Measurements from ENCODE around the gene RNF130.
"Not testable (repeated sequence)": the region's sequence is repeated elsewhere in the genome, so short reads cannot be mapped to it uniquely, and the experiment has no call there.

The RNF130 gene

DNA sequence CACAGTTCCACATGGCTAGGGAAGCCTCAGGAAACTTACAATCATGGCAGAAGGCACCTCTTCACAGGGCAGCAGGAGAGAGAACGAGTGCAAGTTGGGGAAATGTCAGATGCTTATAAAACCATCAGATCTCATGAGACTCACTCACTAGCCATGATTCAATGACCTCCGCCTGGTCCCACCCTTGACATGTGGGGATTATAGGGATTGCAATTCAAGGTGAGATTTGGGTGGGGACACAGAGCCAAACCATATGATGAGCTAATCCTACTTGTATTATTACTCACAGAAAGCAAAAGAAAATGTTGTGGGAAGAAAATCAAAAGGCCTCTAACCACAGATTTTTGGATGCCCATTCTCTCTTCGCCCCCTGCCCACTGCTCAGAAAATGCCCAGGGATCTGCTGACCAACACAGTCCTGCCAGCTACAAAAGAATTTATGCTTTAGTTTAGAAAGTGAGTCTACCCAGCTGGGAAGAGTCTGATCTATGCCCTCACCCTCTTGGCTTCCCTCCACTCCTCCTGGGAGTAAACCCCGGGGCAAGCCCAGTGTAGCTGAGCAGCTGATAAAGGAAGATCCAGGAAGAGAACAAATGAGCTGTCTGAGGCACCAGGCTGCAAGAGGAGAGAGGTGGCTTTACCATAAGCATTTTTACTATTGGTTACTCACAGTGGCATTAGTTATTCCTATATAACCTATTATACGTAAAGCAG is 53.1 kb downstream of the RNF130 start:
- TF ChIP-seq, protein P1, sequence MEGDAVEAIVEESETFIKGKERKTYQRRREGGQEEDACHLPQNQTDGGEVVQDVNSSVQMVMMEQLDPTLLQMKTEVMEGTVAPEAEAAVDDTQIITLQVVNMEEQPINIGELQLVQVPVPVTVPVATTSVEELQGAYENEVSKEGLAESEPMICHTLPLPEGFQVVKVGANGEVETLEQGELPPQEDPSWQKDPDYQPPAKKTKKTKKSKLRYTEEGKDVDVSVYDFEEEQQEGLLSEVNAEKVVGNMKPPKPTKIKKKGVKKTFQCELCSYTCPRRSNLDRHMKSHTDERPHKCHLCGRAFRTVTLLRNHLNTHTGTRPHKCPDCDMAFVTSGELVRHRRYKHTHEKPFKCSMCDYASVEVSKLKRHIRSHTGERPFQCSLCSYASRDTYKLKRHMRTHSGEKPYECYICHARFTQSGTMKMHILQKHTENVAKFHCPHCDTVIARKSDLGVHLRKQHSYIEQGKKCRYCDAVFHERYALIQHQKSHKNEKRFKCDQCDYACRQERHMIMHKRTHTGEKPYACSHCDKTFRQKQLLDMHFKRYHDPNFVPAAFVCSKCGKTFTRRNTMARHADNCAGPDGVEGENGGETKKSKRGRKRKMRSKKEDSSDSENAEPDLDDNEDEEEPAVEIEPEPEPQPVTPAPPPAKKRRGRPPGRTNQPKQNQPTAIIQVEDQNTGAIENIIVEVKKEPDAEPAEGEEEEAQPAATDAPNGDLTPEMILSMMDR (IDR thresholded peaks at IDR 0.05; ENCODE audit: extremely low read depth, missing control alignments): no peak

DNA sequence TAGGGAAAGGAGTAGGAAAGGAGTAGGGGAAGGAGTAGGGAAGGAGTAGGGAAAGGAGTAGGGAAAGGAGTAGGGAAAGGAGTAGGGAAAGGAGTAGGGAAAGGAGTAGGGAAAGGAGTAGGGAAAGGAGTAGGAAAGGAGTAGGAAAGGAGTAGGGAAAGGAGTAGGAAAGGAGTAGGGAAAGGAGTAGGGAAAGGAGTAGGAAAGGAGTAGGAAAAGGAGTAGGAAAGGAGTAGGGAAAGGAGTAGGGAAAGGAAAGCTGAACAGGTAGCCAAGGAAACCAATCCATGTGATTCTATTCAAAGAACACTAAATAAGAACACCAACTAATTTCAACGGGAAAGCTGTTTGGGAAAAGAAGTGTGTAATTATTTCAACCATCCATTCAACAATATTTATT is 56.0 kb downstream of the RNF130 start:
- not testable (repeated sequence) for DNase-seq (ENCODE audit: low spot score)

More for the DNA sequence above, 53.1 kb downstream of the RNF130 start:
- DNase-seq (ENCODE audit: low spot score): no peak

DNA sequence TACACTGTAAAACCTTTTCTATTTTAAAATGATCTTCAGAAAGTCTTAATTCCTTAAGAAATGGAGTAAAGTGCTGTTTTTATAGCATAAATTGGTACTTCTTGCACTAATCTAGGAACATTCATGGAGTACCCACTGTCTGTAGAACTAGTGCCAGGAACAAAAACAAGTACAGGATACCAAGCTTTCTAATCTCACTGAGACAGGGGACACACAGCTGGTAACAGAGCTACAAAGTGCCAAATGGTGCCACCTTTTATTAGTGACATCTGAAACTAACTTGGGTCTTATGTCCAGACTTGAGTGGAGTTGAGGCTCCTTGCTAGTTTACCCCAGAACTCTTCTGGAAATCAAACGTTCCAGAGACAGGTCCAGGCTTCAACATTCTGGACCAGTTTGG is 57.9 kb downstream of the RNF130 start:
- DNase-seq (ENCODE audit: low spot score): no peak
- TF ChIP-seq, protein P1 (IDR thresholded peaks at IDR 0.05; ENCODE audit: extremely low read depth, missing control alignments): no peak

DNA sequence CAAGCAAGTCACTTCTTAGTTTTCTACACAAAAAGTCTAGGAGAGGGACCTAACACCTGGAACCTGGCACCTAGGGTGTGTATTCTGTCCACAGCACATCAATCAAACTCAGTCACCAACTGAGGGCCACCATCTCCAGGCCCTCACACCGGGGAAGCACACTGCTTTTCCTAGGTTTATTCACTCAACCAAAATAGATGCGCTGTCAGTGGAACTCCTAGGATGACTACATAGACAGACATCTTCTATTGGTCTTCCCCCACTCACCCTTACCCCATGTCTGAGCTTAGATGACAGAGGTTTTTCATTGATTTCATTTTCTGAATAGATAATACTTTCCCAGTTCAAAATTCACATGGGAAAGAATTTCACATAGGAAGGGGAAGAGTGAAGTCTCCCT is 59.2 kb downstream of the RNF130 start:
- no peak for DNase-seq (ENCODE audit: low spot score)
- TF ChIP-seq, protein P1 (IDR thresholded peaks at IDR 0.05; ENCODE audit: extremely low read depth, missing control alignments): no peak

DNA sequence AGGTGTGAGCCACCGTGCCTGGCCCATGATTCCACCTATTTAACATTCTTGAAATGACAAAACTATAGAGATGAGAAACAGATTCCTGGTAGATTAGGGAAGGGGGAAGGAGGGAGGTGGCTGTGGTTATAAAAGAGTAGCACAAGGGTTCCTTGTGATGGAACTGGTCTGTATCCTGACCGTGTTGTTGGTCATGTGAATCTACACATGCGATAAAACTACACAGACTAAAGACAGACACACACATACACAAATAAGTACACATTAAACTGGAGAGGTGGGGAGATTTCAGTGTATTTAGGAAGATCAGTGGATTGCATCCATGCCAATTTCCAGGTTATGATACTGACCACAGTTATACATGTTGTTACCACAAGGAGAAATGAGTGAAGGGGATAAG is 60.9 kb downstream of the RNF130 start:
- TF ChIP-seq, protein P1 (IDR thresholded peaks at IDR 0.05; ENCODE audit: extremely low read depth, missing control alignments): no peak
- no peak for DNase-seq (ENCODE audit: low spot score)

DNA sequence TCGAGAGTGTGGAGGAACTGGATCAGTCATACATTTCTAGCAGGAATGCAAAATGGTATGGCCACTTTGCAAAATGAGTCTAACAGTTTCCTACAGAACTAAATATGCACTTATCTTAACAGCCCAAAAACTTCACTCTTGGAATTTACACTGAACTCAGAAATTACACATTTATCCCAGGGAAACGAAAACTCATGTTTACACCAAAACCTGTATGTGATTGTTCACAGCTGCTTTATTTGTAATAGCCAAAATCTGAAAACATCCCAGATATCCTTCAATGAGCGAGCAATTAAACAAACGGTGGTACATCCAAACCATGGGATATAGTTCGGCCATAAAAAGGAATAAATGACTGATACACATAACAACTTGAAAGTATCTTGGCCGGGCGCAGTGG is 62.0 kb downstream of the RNF130 start:
- TF ChIP-seq, protein P1 (IDR thresholded peaks at IDR 0.05; ENCODE audit: extremely low read depth, missing control alignments): no peak
- DNase-seq (ENCODE audit: low spot score): no peak

DNA sequence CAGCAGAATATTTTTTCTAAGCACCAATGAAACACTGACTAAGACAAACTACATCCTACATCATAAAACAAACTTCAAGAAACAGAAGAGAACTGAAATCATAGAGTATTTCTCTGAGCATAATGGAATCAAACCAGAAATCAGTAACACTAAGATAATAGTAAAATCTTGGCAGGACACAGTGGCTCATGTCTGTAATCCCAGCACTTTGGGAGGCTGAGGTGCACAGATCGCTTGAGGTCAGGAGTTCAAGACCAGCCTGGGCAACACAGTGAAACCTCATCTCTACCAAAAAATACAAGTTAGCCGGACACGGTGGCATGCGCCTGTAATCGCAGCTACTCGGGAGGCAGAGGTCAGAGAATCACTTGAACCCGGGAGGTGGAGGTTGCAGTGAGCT is 63.1 kb downstream of the RNF130 start:
- TF ChIP-seq, protein P1 (IDR thresholded peaks at IDR 0.05; ENCODE audit: extremely low read depth, missing control alignments): no peak
- no peak for DNase-seq (ENCODE audit: low spot score)

DNA sequence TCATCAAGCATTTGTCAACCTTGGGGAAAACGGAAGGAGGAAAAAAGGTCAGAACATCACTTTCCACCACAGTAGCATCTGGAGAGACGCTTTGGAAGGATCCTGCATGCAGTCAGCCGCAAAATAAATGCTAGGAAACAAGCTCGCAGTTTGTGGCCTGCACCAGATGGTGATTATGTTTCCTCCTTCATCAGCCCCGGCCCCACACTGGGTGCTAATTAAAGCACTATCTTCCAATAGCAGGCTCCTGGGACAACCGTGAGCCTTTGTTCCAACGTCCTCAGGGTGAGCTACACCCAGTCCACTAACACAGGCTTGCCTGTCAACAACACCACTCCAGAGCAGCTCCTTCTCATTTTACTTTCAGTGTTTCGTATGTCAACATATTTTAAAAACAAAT is 64.0 kb downstream of the RNF130 start:
- TF ChIP-seq, protein P1 (IDR thresholded peaks at IDR 0.05; ENCODE audit: extremely low read depth, missing control alignments): no peak
- no peak for DNase-seq (ENCODE audit: low spot score)

Measured in GM20000 (cell line).